Natural killer cell (primary cell): ENCODE measurements around the gene MYH15. TPM values are rescaled to one million over a fixed set of nuclear protein-coding genes. Genes with fewer than 3 reads are reported as not detected.

Experiments used
- ATAC-seq, 3 donors: fragments of 150-1000 bp in 2 of 3; fragments of 200-7000 bp in 1 of 3; cut with Tn5 transposase; 1 replicate in 1 of 3; 2 replicates in 2 of 3; pipeline ENCODE4 v1.10.0; 2021; ENCODE audit warnings: mild to moderate bottlenecking in 2 of 3, moderate library complexity in 2 of 3
- DNase-seq, 2 donors: peaks; one replicate each; pipeline versions ENCODE4 v3.0.0 to v3.0.0-alpha.2; 2013 to 2021; ENCODE audit warnings: mixed read lengths in 1 of 2
- H3K27ac ChIP-seq: one replicate; pipeline ENCODE4 v1.5.1; 2013; ENCODE audit warnings: mild to moderate bottlenecking, low read length
- H3K27me3 ChIP-seq: one replicate; pipeline ENCODE4 v1.6.1; 2013; ENCODE audit warnings: low read length; ENCODE audit not compliant: control insufficient read depth, insufficient read depth
- H3K36me3 ChIP-seq: one replicate; pipeline ENCODE4 v1.6.1; 2013; ENCODE audit warnings: low read length; ENCODE audit not compliant: control insufficient read depth, insufficient read depth
- H3K4me1 ChIP-seq: one replicate; pipeline ENCODE4 v1.6.1; 2013; ENCODE audit warnings: low read length; ENCODE audit not compliant: control insufficient read depth, insufficient read depth
- H3K4me3 ChIP-seq: one replicate; pipeline ENCODE4 v1.5.1; 2013; ENCODE audit warnings: low read length
- H3K9me3 ChIP-seq: one replicate; pipeline ENCODE4 v1.6.1; 2013; ENCODE audit warnings: low read length; ENCODE audit not compliant: control insufficient read depth, insufficient read depth
- H3K27ac Mint-ChIP-seq, 2 donors: one replicate each; pipeline ENCODE4 v1.8.0; 2022; ENCODE audit warnings: mild to moderate bottlenecking in 2 of 2, mixed read lengths in 2 of 2, moderate library complexity in 1 of 2
- H3K27me3 Mint-ChIP-seq, 2 donors: one replicate each; pipeline ENCODE4 v1.8.0; 2022; ENCODE audit warnings: low read depth in 2 of 2, mixed read lengths in 2 of 2
- H3K36me3 Mint-ChIP-seq: one replicate; pipeline ENCODE4 v1.8.0; 2022; ENCODE audit warnings: mixed read lengths
- H3K4me1 Mint-ChIP-seq, 2 donors: one replicate each; pipeline ENCODE4 v1.8.0; 2022; ENCODE audit warnings: mixed read lengths in 2 of 2
- H3K4me3 Mint-ChIP-seq: one replicate; pipeline ENCODE4 v1.8.0; 2022; ENCODE audit warnings: mild to moderate bottlenecking, moderate library complexity, mixed read lengths
- H3K9me3 Mint-ChIP-seq, 2 donors: one replicate each; pipeline ENCODE4 v1.8.0; 2022; ENCODE audit warnings: mixed read lengths in 2 of 2
- WGBS: methylation state at CpG from one replicate; pipeline ENCODE4 v1.1.7; 2013; ENCODE audit warnings: missing lambda C conversion rate; ENCODE audit not compliant: insufficient coverage; 5-methylcytosine and 5-hydroxymethylcytosine counted together
- intact Hi-C: fragments of 100-400 bp; cut with micrococcal nuclease; formaldehyde crosslinking; loops from one replicate; pipeline ENCODE4 v1.14.2; 2022
- total RNA-seq, 4 donors: library from RNA; stranded (reverse); fragments of 120-200 nt in 1 of 4; gene quantifications; one replicate each; pipeline versions ENCODE4 v1.2.3 to v1.2.4, GENCODE V29; 2013 to 2022
- TF ChIP-seq, protein P1 (sequence below): fragments of 200-600 bp; IDR thresholded peaks from one replicate; pipeline ENCODE4 v1.8.0; 2022; ENCODE audit warnings: antibody characterized with exemption

The MYH15 gene
- total RNA-seq, 3 donors from 2014 or later (not counting 1 experiment from before 2014, with no cell fraction given): 0.05 TPM; not detected in 2

DNA sequence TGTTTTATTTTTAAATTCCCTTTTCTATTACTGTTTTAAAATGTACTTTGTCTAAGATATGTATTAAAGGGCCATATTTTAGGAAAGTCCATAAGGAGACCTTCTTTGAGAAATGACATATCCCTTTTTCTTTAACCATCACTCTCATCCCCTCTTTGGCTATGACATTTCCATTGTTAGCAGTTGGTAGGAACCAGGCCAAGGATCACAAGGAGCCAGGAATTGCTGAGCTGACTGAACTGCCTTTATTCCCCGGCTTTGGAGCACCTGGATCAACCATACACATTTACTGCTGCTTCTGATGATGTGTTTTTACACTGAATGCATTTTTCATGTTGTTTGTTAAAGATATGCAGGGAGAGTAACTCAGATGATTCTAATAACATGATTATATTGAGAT, 134.4 kb downstream of the MYH15 start:
- no peaks in the 10 kb centered on the region for H3K4me1 Mint-ChIP-seq
- Histone ChIP-seq H3K4me1 (no peaks in the 10 kb centered on the region), H3K36me3 (no peaks in the 10 kb centered on the region), H3K27me3 (no peaks in the 10 kb centered on the region), H3K27ac (no peak overlapping the region), H3K4me3 (no peak overlapping the region), H3K9me3 (no peaks in the 10 kb centered on the region)
- H3K27ac Mint-ChIP-seq: no peak overlapping the region
- intact Hi-C loops: no loop called here
- WGBS: 86% methylated on average over 1 of the region's 1 CpG
- DNase-seq (no peak), ATAC-seq (no peak)
- no peaks in the 10 kb centered on the region for H3K27me3 Mint-ChIP-seq
- peaks cover 0 to 2% of the 10 kb centered on the region in 2 donors for H3K9me3 Mint-ChIP-seq
- TF ChIP-seq, protein P1, sequence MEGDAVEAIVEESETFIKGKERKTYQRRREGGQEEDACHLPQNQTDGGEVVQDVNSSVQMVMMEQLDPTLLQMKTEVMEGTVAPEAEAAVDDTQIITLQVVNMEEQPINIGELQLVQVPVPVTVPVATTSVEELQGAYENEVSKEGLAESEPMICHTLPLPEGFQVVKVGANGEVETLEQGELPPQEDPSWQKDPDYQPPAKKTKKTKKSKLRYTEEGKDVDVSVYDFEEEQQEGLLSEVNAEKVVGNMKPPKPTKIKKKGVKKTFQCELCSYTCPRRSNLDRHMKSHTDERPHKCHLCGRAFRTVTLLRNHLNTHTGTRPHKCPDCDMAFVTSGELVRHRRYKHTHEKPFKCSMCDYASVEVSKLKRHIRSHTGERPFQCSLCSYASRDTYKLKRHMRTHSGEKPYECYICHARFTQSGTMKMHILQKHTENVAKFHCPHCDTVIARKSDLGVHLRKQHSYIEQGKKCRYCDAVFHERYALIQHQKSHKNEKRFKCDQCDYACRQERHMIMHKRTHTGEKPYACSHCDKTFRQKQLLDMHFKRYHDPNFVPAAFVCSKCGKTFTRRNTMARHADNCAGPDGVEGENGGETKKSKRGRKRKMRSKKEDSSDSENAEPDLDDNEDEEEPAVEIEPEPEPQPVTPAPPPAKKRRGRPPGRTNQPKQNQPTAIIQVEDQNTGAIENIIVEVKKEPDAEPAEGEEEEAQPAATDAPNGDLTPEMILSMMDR: no peak
- no peak overlapping the region for H3K4me3 Mint-ChIP-seq
- no peaks in the 10 kb centered on the region for H3K36me3 Mint-ChIP-seq

DNA sequence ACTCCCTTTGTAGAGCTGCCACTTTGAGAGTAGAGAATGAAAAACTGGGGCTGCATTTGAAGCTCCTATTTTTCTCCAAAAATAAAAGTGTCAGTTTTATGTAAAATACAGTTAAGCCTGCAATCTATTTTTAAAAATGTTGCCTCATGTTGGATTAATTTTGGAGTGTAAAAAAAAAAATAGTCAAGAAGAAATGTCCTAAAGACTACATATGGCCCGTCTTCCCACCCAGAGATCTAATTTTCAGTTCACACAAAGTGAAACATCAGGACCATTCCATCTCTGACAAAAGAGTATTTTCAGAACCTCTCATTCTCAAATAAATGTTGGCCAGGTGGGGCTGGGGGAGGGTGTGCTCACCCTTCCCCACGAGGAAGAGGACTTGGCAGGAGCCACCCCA, 151.4 kb downstream of the MYH15 start:
- Mint-ChIP-seq H3K4me3 (no peak overlapping the region), H3K27ac (no peak overlapping the region)

DNA sequence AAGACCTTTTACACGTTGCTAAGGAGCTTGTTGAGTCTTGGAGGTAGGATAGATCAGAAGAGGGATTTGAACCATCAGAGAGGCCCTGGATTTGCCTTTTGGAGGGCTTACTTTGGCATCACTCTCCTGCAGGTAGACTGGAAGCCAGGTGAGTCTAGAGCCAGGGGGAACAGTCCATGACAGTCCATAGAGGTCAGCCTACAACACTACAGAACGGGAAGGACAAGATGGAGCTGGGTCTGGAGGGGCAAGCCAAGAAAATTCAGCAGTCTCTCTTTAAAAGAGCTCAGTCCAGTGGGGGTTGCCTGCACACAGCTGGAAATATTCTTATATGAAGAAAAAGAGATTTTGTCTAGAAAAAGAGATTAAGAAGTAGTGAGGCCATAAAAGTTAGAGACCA, 153.4 kb downstream of the MYH15 start:
- 92% methylated on average over 2 of the region's 2 CpGs for WGBS
- TF ChIP-seq, protein P1: no peak
- Histone ChIP-seq H3K27ac (no peak overlapping the region), H3K36me3 (no peaks in the 10 kb centered on the region), H3K4me3 (no peak overlapping the region), H3K9me3 (no peaks in the 10 kb centered on the region), H3K27me3 (no peaks in the 10 kb centered on the region), H3K4me1 (no peaks in the 10 kb centered on the region)
- Mint-ChIP-seq H3K27ac (no peak overlapping the region), H3K4me3 (no peak overlapping the region), H3K27me3 (peaks cover 0 to 9% of the 10 kb centered on the region in 2 donors), H3K9me3 (no peaks in the 10 kb centered on the region), H3K4me1 (no peaks in the 10 kb centered on the region), H3K36me3 (no peaks in the 10 kb centered on the region)
- ATAC-seq (no peak), DNase-seq (no peak)
- intact Hi-C loops: no loop called here

More for the DNA sequence above, 151.4 kb downstream of the MYH15 start:
- no peaks in the 10 kb centered on the region for H3K4me1 Mint-ChIP-seq
- H3K27ac ChIP-seq: no peak overlapping the region
- no peaks in the 10 kb centered on the region for H3K36me3 Mint-ChIP-seq
- no peaks in the 10 kb centered on the region for H3K9me3 Mint-ChIP-seq
- H3K27me3 ChIP-seq: no peaks in the 10 kb centered on the region
- intact Hi-C loops: no loop called here
- 79% methylated on average over 2 of the region's 2 CpGs for WGBS
- no peaks in the 10 kb centered on the region for H3K9me3 ChIP-seq
- H3K4me3 ChIP-seq: no peak overlapping the region
- no peaks in the 10 kb centered on the region for H3K4me1 ChIP-seq
- ATAC-seq (no peak), DNase-seq (no peak)
- H3K27me3 Mint-ChIP-seq: peaks cover 2 to 14% of the 10 kb centered on the region in 2 donors
- no peaks in the 10 kb centered on the region for H3K36me3 ChIP-seq
- TF ChIP-seq, protein P1: no peak

DNA sequence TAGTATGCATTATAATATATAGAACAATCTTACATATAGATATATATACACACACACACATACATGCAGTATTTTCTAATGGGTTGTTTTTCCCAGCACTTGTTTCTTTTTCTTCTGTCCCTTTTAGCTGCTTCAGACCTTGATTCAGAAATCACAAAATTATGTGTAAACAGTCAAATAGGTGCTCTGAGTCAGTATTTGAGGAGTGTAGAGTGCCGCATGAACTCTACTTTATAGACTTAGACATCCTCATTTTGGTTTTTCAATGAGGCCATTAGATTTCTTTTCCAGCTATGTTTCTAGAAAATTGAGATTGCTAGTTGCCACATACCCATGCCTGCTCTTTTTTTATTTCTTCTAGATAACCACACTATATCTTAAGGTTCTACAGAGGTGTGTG, 155.8 kb downstream of the MYH15 start:
- DNase-seq: no peak
- WGBS: 80% methylated on average over 1 of the region's 1 CpG

More for the DNA sequence above, 155.8 kb downstream of the MYH15 start:
- no peaks in the 10 kb centered on the region for H3K4me1 ChIP-seq
- H3K36me3 Mint-ChIP-seq: no peaks in the 10 kb centered on the region
- TF ChIP-seq, protein P1: no peak
- intact Hi-C loops: no loop called here
- no peaks in the 10 kb centered on the region for H3K4me1 Mint-ChIP-seq
- ATAC-seq: no peak
- no peak overlapping the region for H3K4me3 ChIP-seq
- no peaks in the 10 kb centered on the region for H3K27me3 Mint-ChIP-seq
- no peak overlapping the region for H3K27ac Mint-ChIP-seq
- no peaks in the 10 kb centered on the region for H3K9me3 Mint-ChIP-seq
- no peak overlapping the region for H3K27ac ChIP-seq
- no peaks in the 10 kb centered on the region for H3K27me3 ChIP-seq
- H3K4me3 Mint-ChIP-seq: no peak overlapping the region
- no peaks in the 10 kb centered on the region for H3K9me3 ChIP-seq
- H3K36me3 ChIP-seq: no peaks in the 10 kb centered on the region
